HG02938 (cell line): ENCODE measurements around the gene KDM4F.

ENCODE experiments used
- ATAC-seq: cut with Tn5 transposase; IDR thresholded peaks from one replicate; pipeline ENCODE4 v1.9.1; 2021; ENCODE audit warnings: mild to moderate bottlenecking, moderate library complexity; ENCODE audit not compliant: unreplicated experiment

The KDM4F gene

DNA sequence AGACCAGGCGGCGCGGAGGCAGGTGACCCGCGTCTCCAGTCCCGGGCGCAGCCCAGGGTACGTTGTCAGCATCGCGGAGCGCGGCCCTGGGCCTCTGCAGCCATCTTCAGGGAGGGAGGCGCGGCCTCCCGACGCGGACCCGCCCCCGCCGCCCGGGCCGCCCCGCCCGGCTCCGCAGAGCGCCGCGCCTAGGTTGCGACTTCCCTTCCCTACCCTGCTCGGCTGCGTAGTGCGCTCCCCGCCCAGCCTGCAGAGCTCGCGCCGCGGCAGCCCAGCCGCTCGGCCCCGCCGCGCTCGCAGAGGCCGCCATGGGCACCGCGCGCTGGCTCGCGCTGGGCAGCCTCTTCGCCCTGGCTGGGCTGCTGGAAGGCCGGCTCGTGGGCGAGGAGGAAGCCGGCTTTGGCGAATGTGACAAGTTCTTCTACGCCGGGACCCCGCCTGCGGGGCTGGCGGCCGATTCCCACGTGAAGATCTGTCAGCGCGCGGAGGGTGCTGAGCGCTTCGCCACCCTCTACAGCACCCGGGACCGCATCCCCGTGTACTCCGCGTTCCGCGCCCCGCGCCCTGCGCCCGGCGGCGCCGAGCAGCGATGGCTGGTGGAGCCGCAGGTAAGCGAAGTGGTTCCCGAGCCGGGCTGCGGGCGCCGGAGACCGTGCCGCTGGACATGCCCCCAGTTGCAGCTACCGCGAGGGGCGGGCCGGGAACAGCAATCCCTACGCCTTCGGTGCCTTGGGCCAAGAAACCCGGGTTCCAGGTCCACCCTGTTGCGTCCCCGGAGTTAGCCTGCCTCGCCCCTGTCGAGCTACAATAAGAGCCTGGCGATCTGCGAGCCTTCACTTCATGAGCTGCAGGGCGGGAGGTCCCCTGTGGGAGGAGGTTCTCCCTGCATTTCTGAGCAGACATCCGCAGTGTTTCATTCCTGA is 40.7 kb downstream of the KDM4F start, which contains the start of gene ENDOD1:
Gene ENDOD1 (plus strand): TSS at position 227 of the 923 bp plus-strand sequence. CDS start 82 bp downstream, at position 309.
- peak; percentile 84 for ATAC-seq

DNA sequence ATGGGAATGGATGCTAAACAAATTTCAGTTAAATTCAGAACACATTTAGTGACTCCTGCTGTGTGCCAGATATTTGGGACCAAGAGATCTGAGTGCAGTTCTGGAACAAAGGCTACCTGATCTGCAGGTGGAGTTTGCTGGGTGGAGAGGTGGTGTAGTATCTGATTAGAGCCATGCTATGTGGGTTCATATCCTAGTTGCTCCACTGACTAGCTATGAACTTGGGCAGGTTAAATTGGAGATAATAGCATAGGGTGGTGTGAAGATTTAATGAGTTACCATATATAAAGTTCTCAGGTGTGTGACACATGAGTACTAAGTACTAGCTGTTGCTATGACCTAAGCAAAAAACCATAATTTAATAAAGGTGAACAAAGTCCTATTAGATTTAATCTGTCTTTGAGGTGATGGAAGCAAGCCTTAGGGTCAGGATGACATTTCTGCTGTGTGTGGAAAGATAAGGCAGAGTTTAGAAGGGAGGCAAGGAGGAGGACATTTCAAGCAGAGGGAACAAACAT is 42.5 kb downstream of the KDM4F start:
- no peak for ATAC-seq

DNA sequence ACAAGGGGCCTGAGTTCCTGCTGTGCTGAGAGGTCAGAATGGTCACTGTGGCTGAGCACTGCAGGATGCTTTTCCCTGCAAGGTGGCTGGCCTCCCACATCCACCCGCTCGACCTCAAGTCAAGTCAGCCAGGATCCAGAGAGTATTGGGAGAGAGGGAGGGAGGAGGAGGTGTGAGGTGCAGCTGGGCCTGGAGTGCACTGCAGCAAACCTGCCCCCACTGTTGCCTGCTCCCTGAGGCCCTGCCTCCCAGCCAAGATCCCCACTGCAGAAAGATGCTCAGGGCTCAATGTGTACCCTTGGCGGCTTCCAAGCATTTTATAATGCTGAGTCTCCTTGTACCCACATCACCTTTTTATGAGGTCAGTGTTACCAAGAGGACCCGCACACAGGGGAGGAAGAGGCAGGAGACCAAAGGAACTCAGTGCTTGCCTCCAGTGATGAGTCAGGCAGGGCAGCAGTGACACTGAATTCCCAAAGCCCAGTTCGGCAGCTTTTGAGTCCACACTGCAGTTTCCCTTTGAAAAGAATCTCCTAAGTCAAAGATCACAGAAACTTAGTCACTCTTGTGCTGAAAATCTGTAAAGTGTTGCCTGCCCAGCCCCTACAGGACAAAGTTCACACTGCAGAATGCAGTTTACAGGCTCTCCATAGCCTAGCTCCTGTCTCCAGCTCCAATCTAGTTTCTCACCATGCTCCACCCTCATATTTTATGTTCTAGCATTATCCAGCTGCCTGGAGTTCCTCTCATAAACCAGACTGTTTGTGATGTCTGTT is 43.5 kb downstream of the KDM4F start:
- ATAC-seq = no peak

DNA sequence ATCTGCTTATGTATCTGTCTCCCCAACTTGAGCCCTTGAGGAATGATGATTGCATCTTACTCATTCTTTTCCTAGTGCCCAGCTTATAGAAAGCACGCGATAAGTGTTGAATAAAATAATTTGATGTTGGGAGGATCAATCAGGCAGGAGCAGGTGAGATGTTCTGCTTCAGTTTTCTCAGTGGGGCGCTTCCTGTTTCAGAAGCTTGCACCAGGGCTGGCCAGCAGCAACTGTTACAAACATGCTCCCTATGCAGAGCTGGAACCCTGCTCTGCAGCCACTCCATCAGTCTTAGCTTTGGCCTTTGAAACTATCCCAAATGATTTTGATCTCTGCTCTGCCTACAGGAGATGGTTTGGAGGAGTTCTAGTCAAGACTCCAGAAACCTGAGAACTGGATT is 44.3 kb downstream of the KDM4F start:
- ATAC-seq = no peak

DNA sequence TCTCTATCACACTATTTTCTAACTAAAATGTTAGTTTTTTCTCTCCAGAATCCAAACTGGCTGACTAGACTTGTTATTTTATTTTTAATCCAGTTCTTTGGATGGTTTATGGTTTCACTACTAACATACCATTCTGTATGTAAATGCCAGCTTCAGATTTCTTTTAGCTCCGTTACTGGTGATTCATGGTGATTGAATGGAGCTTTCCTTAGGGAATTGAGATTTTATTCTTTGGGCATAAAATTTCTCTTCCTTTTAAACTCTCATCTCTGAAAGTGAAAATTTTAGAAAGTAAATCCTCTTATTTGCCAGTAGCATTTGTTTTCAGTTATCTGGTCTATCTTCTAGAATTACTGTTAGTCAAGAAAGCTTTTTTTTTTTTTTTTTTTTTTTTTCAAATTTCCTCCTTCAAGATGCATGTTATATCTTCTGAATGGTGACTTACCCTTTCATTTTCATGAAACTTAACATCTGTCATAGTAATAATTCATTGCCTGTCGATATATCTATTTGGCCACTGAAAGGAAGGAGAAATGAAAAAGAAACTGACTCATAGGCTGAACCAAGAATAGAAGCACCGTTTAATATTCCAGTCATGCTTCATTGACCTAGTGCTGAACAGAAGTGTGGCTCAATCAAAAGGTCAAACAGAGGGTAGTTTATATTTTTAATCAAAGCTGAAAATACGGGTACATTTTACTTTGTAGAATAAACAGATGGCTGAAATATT is 46.8 kb downstream of the KDM4F start:
- ATAC-seq = peak; percentile 88

DNA sequence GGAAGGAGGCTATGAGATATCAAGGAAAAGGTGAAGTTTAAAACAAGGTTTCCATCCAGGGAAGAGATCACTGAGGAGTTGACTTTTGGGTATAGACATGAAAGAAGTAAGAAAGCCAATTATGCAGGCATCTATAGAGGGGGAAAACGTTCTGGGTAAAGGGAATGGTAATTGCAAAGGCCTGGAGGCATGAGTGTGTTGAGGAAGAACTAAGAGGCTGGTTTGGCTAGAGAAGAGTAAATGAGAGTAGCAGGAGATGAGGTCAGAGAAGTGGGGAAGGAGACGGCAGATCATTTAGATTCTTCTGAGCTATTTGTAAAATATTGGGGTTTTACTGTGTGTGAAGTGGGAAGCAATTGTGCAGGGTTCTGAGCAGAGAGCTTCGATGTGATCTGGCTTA is 48.0 kb downstream of the KDM4F start:
- no peak for ATAC-seq

DNA sequence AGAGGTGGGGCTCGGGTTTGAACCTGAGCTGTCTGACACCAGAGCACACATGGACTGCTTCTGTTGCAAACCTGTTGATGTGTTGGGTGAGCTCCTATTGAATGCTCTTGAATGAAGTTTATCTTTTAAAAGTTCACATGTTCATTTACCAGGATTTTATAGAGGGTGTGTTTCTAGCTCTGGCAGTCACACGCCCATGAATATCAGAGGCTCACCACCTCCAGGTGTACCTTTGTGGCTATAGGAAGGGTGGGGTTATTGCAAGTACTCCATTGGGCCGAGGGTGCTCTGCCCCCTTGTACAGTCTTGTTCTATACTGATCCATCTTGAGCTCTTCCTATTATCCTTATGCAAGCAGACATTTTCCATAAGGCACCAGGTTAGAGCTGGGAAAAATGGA is 49.6 kb downstream of the KDM4F start:
- ATAC-seq = no peak

DNA sequence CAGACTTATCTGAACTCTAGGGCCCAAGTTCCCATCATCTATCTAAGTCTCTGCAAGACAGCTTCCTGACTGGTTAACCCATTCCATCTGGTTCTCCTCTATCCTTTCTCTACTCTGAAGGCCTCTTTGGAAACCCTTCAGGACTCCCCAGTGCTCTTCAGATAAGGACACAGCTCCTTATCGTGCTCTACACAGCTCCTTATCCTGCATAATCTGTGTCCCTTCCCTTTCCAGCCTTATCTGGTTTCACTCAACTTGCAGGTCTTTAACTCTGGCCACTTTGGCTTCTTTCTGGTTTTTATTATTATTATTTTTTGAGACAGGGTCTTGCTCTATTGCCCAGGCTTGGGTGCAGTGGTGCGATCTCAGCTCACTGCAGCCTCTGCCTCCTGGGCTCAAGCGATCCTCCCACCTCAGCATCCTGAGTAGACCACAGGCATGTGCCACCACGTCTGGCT is 51.0 kb downstream of the KDM4F start:
- ATAC-seq = no peak
